ENCODE measurements around the gene PCBD1. TPM values are rescaled to one million over a fixed set of nuclear protein-coding genes. Genes with fewer than 3 reads are reported as not detected.

PCBD1 gene
- total RNA-seq, 1 donor: 19.9 TPM

GRCh38 chr10:70902661-70903261, 14.4 kb upstream of the PCBD1 start:
- H3K27me3 ChIP-seq (ENCODE audit: insufficient read depth, low read length): peaks cover 18% of the 10 kb centered on the region
- H3K9me3 ChIP-seq (ENCODE audit: low read depth, low read length): no peaks in the 10 kb centered on the region
- no peak overlapping the region for H3K4me2 ChIP-seq (ENCODE audit: insufficient read depth, low read length)
- TF ChIP-seq CTCF (IDR thresholded peaks at IDR 0.05; ENCODE audit: extremely low read depth, low read depth, low read length): no peak
- no peak overlapping the region for H3K4me3 ChIP-seq (ENCODE audit: insufficient read depth, low read length)
- no peak overlapping the region for H3K27ac ChIP-seq (ENCODE audit: low read depth, low read length)
- no peaks in the 10 kb centered on the region for H3K36me3 ChIP-seq (ENCODE audit: insufficient read depth, low read length)
- H3K79me2 ChIP-seq (ENCODE audit: insufficient read depth, low read length): no peaks in the 10 kb centered on the region
- DNase-seq (ENCODE audit: insufficient read length, low spot score, missing footprints): peak; percentile 71
- no peaks in the 10 kb centered on the region for H3K4me1 ChIP-seq (ENCODE audit: insufficient read depth, low read length)
- H4K20me1 ChIP-seq (ENCODE audit: insufficient read depth, low read length): no peaks in the 10 kb centered on the region
- H2AFZ ChIP-seq (ENCODE audit: low read length): no peak overlapping the region

- H3K4me2 ChIP-seq (ENCODE audit: insufficient read depth, low read length): no peak overlapping the region
- no peak overlapping the region for H3K4me3 ChIP-seq (ENCODE audit: insufficient read depth, low read length)
- H4K20me1 ChIP-seq (ENCODE audit: insufficient read depth, low read length): no peaks in the 10 kb centered on the region
- no peaks in the 10 kb centered on the region for H3K36me3 ChIP-seq (ENCODE audit: insufficient read depth, low read length)
- no peaks in the 10 kb centered on the region for H3K9me3 ChIP-seq (ENCODE audit: low read depth, low read length)
- H2AFZ ChIP-seq (ENCODE audit: low read length): no peak overlapping the region
- no peaks in the 10 kb centered on the region for H3K4me1 ChIP-seq (ENCODE audit: insufficient read depth, low read length)
- peaks cover 17% of the 10 kb centered on the region for H3K27me3 ChIP-seq (ENCODE audit: insufficient read depth, low read length)
- no peak for TF ChIP-seq CTCF (IDR thresholded peaks at IDR 0.05; ENCODE audit: extremely low read depth, low read depth, low read length)
- H3K79me2 ChIP-seq (ENCODE audit: insufficient read depth, low read length): no peaks in the 10 kb centered on the region
- H3K27ac ChIP-seq (ENCODE audit: low read depth, low read length): no peak overlapping the region
- DNase-seq (ENCODE audit: insufficient read length, low spot score, missing footprints): peak; percentile 9
Measured at GRCh38 chr10:70901276-70901878, 13.0 kb upstream of the PCBD1 start.

- Histone ChIP-seq H2AFZ (ENCODE audit: low read length) (no peak overlapping the region), H3K79me2 (ENCODE audit: insufficient read depth, low read length) (no peaks in the 10 kb centered on the region), H4K20me1 (ENCODE audit: insufficient read depth, low read length) (no peaks in the 10 kb centered on the region), H3K27me3 (ENCODE audit: insufficient read depth, low read length) (peaks cover 19% of the 10 kb centered on the region), H3K27ac (ENCODE audit: low read depth, low read length) (no peak overlapping the region), H3K36me3 (ENCODE audit: insufficient read depth, low read length) (no peaks in the 10 kb centered on the region), H3K9me3 (ENCODE audit: low read depth, low read length) (no peaks in the 10 kb centered on the region), H3K4me1 (ENCODE audit: insufficient read depth, low read length) (no peaks in the 10 kb centered on the region), H3K4me2 (ENCODE audit: insufficient read depth, low read length) (no peak overlapping the region), H3K4me3 (ENCODE audit: insufficient read depth, low read length) (no peak overlapping the region)
- no peak for TF ChIP-seq CTCF (IDR thresholded peaks at IDR 0.05; ENCODE audit: extremely low read depth, low read depth, low read length)
- no peak for DNase-seq (ENCODE audit: insufficient read length, low spot score, missing footprints)
Measured at GRCh38 chr10:70899096-70899495, 10.7 kb upstream of the PCBD1 start.

GRCh38 chr10:70898687-70899086, 10.3 kb upstream of the PCBD1 start:
- Histone ChIP-seq H2AFZ (ENCODE audit: low read length) (no peak overlapping the region), H3K4me1 (ENCODE audit: insufficient read depth, low read length) (no peaks in the 10 kb centered on the region), H3K4me3 (ENCODE audit: insufficient read depth, low read length) (no peak overlapping the region), H3K36me3 (ENCODE audit: insufficient read depth, low read length) (no peaks in the 10 kb centered on the region), H3K9me3 (ENCODE audit: low read depth, low read length) (no peaks in the 10 kb centered on the region), H3K4me2 (ENCODE audit: insufficient read depth, low read length) (no peak overlapping the region), H3K27me3 (ENCODE audit: insufficient read depth, low read length) (peaks cover 19% of the 10 kb centered on the region), H3K27ac (ENCODE audit: low read depth, low read length) (no peak overlapping the region), H4K20me1 (ENCODE audit: insufficient read depth, low read length) (no peaks in the 10 kb centered on the region), H3K79me2 (ENCODE audit: insufficient read depth, low read length) (no peaks in the 10 kb centered on the region)
- no peak for TF ChIP-seq CTCF (IDR thresholded peaks at IDR 0.05; ENCODE audit: extremely low read depth, low read depth, low read length)
- peak; percentile 69 for DNase-seq (ENCODE audit: insufficient read length, low spot score, missing footprints)

Measured in osteoblast (primary cell).